Lower leg skin (tissue), 4 donors: Measurements from ENCODE around the gene ANKRD2. TPM values are rescaled to one million over a fixed set of nuclear protein-coding genes. Genes with fewer than 3 reads are reported as not detected.

Experiments
- DNase-seq, 2 donors: peaks; one replicate each; pipeline ENCODE4 v3.0.0-alpha.2; 2019; ENCODE audit warnings: low spot score in 2 of 2
- H3K4me3 ChIP-seq: fragments of 200-600 bp; sonication (generic); 2 replicates; pipeline ENCODE4 v1.5.1; 2017; ENCODE audit warnings: mild to moderate bottlenecking, low read depth; ENCODE audit not compliant: poor library complexity, severe bottlenecking
- CTCF ChIP-seq, 3 donors: fragments of 450-650 bp; IDR thresholded peaks; one replicate each; pipeline ENCODE4 v1.5.1; 2016; ENCODE audit warnings: antibody characterized with exemption in 3 of 3, mild to moderate bottlenecking in 3 of 3, moderate library complexity in 2 of 3
- POLR2A ChIP-seq, 2 donors: fragments of 450-650 bp; IDR thresholded peaks; one replicate each; pipeline ENCODE4 v1.6.1; 2016 to 2017; ENCODE audit warnings: antibody characterized with exemption in 2 of 2, mild to moderate bottlenecking in 1 of 2, moderate library complexity in 1 of 2
- WGBS, 2 donors: methylation state at CpG; one replicate each; pipeline ENCODE4 v1.1.5; 2018; 5-methylcytosine and 5-hydroxymethylcytosine counted together
- intact Hi-C: fragments of 100-400 bp; cut with DNase I; formaldehyde crosslinking; loops from one replicate; pipeline ENCODE4 v1.15.0; 2023; ENCODE audit warnings: low total_unique reads
- total RNA-seq, 4 donors: library from RNA; depleted of rRNA; stranded (reverse); fragments of >200 nt; gene quantifications; one replicate each; pipeline ENCODE4 v1.1.0, GENCODE V29; 2016

Gene ANKRD2
- total RNA-seq, 4 donors from 2014 or later: 3.6 to 5.5 (median 4.8) TPM

GRCh38 chr10:97589479-97589878, 16.9 kb downstream of the ANKRD2 start, which contains the start of gene C10orf62:
TSS of gene C10orf62 (plus strand) at chr10:97589721. CDS start at chr10:97589898, 177 bp downstream.
- intact Hi-C loops: no loop called here
- TF ChIP-seq CTCF (IDR thresholded peaks at IDR 0.05) (no peak), POLR2A (IDR thresholded peaks at IDR 0.05) (no peak)
- H3K4me3 ChIP-seq: no peak within 1 kb of the TSS
- no peak for DNase-seq
- WGBS, 2 donors: 52 to 78% methylated on average over 3 of the region's 3 CpGs

GRCh38 chr10:97590082-97590747, 17.6 kb downstream of the ANKRD2 start:
- no peak overlapping the region for H3K4me3 ChIP-seq
- WGBS, 2 donors: 89 to 90% methylated on average over 12 to 15 of the region's 15 CpGs
- TF ChIP-seq POLR2A (IDR thresholded peaks at IDR 0.05): no peak
- TF ChIP-seq CTCF (IDR thresholded peaks at IDR 0.05): no peak
- DNase-seq: no peak
- intact Hi-C loops: no loop called here

GRCh38 chr10:97590748-97591495, 18.3 kb downstream of the ANKRD2 start:
- WGBS, 2 donors: 67 to 79% methylated on average over 5 of the region's 5 CpGs
- DNase-seq: no peak

GRCh38 chr10:97593421-97593820, 20.8 kb downstream of the ANKRD2 start:
- no peak overlapping the region for H3K4me3 ChIP-seq
- intact Hi-C loops: no loop called here
- TF ChIP-seq POLR2A (IDR thresholded peaks at IDR 0.05): no peak
- TF ChIP-seq CTCF (IDR thresholded peaks at IDR 0.05): no peak
- 31 to 47% methylated on average over 4 of the region's 4 CpGs for WGBS, 2 donors
- peak in 1 of 2 donors; percentile 32 for DNase-seq

More at GRCh38 chr10:97590748-97591495, 18.3 kb downstream of the ANKRD2 start:
- H3K4me3 ChIP-seq: no peak overlapping the region
- intact Hi-C loops: no loop called here
- TF ChIP-seq POLR2A (IDR thresholded peaks at IDR 0.05) (no peak), CTCF (IDR thresholded peaks at IDR 0.05) (no peak)

- TF ChIP-seq CTCF (IDR thresholded peaks at IDR 0.05): no peak
- no peak for TF ChIP-seq POLR2A (IDR thresholded peaks at IDR 0.05)
- 29 to 38% methylated on average over 10 of the region's 10 CpGs for WGBS, 2 donors
- DNase-seq: peak in 1 of 2 donors; percentile 79
- H3K4me3 ChIP-seq: no peak overlapping the region
- intact Hi-C loops: no loop called here
Measured at GRCh38 chr10:97596101-97597082, 23.8 kb downstream of the ANKRD2 start.
